Endodermal cell (in vitro differentiated cells): ENCODE measurements around the gene ZNF587B. TPM values are rescaled to one million over a fixed set of nuclear protein-coding genes. Genes with fewer than 3 reads are reported as not detected.

Source experiments
- DNase-seq: peaks from one replicate; pipeline ENCODE4 v3.0.0-alpha.2; 2017
- H3K27ac ChIP-seq: 2 replicates; pipeline ENCODE4 v1.5.1; 2013; ENCODE audit warnings: mild to moderate bottlenecking, low read depth, low read length, moderate library complexity
- H3K27me3 ChIP-seq: 2 replicates; pipeline ENCODE4 v1.6.1; 2013; ENCODE audit warnings: mild to moderate bottlenecking, low read length, moderate library complexity; ENCODE audit not compliant: insufficient read depth, control insufficient read depth, poor library complexity, severe bottlenecking
- H3K36me3 ChIP-seq: 2 replicates; pipeline ENCODE4 v1.7.0; 2013; ENCODE audit warnings: mild to moderate bottlenecking, low read length, moderate library complexity; ENCODE audit not compliant: control insufficient read depth, insufficient read depth
- H3K4me1 ChIP-seq: one replicate; pipeline ENCODE4 v1.7.0; 2013; ENCODE audit warnings: low read length; ENCODE audit not compliant: control insufficient read depth, insufficient read depth
- H3K4me3 ChIP-seq: 2 replicates; pipeline ENCODE4 v1.5.1; 2013; ENCODE audit warnings: mild to moderate bottlenecking, low read length, moderate library complexity
- H3K9ac ChIP-seq: 2 replicates; pipeline ENCODE4 v1.6.1; 2013; ENCODE audit warnings: mild to moderate bottlenecking, low read length, moderate library complexity; ENCODE audit not compliant: poor library complexity, severe bottlenecking; ENCODE audit errors: extremely low read depth
- H3K9me3 ChIP-seq: 2 replicates; pipeline ENCODE4 v1.6.1; 2013; ENCODE audit warnings: mild to moderate bottlenecking, low read length, moderate library complexity; ENCODE audit not compliant: control insufficient read depth
- H3K27ac Mint-ChIP-seq: 2 replicates; pipeline ENCODE4 v1.8.0; 2020; ENCODE audit warnings: mixed read lengths
- H3K27me3 Mint-ChIP-seq: 2 replicates; pipeline ENCODE4 v1.8.0; 2021; ENCODE audit warnings: mild to moderate bottlenecking, mixed read lengths; ENCODE audit not compliant: insufficient read depth
- H3K36me3 Mint-ChIP-seq: 2 replicates; pipeline ENCODE4 v1.8.0; 2020; ENCODE audit warnings: low read depth, mixed read lengths
- H3K4me1 Mint-ChIP-seq: 2 replicates; pipeline ENCODE4 v1.8.0; 2020; ENCODE audit warnings: mixed read lengths
- H3K4me3 Mint-ChIP-seq: 2 replicates; pipeline ENCODE4 v1.8.0; 2020; ENCODE audit warnings: mild to moderate bottlenecking, moderate library complexity, mixed read lengths
- H3K9me3 Mint-ChIP-seq: 2 replicates; pipeline ENCODE4 v1.8.0; 2020; ENCODE audit warnings: mild to moderate bottlenecking, mixed read lengths
- CTCF ChIP-seq: fragments of 200-600 bp; sonication (generic); conservative IDR thresholded peaks from 2 replicates; pipeline ENCODE4 v1.5.0; 2021; ENCODE audit warnings: antibody characterized with exemption, mild to moderate bottlenecking
- WGBS, 2 experiments: methylation state at CpG; one replicate each; pipeline versions ENCODE4 v1.1.5 to v1.1.7; 2013; ENCODE audit warnings: missing lambda C conversion rate in 2 of 2, mixed read lengths in 1 of 2; ENCODE audit not compliant: insufficient coverage in 1 of 2, insufficient read length in 1 of 2; 5-methylcytosine and 5-hydroxymethylcytosine counted together
- long read RNA-seq, 4 experiments: library from polyadenylated mRNA in 2 of 4; library from RNA in 1 of 4; library from capped mRNA in 1 of 4; stranded (forward) in 3 of 4; unstranded in 1 of 4; transcript quantifications; one replicate each; pipeline ENCODE4 v2.0.0, GENCODE V29; 2020 to 2021; ENCODE audit warnings: inconsistent platforms in 1 of 4
- polyA plus RNA-seq, 2 experiments: library from polyadenylated mRNA; stranded (reverse); fragments of 50-300 nt; gene quantifications; one replicate each; pipeline ENCODE4 v1.2.3, GENCODE V29; 2013
- total RNA-seq, 2 donors: library from RNA; stranded (reverse); fragmentation: NEBNext Ultra II Directional in 1 of 2; extraction: Animal tissue kit (Norgen Biotek cat#: 25700) in 1 of 2; gene quantifications; 2 replicates in 1 of 2; 3 replicates in 1 of 2; pipeline ENCODE4 v1.2.1, GENCODE V29; 2021

ZNF587B gene
- 10 to 100 TPM; 37.0 to 39.9 TPM for total RNA-seq
- 9.2 TPM for polyA plus RNA-seq (2013, experiment 1 of 2)
- 8.9 TPM for polyA plus RNA-seq (2013, experiment 2 of 2)
- long read RNA-seq, experiment 1, partial matches to known transcripts = 1 of 1 reads
- long read RNA-seq, experiment 1, other reads (novel, unspliced or antisense) = 0 of 1 reads
- long read RNA-seq, experiment 2, partial matches to known transcripts = 0 of 8 reads
- long read RNA-seq, experiment 2, other reads (novel, unspliced or antisense) = 7 of 8 reads
- long read RNA-seq, experiment 3, partial matches to known transcripts = 0 of 4 reads
- long read RNA-seq, experiment 3, other reads (novel, unspliced or antisense) = 2 of 4 reads
- long read RNA-seq, experiment 4, partial matches to known transcripts = 0 of 1 reads
- long read RNA-seq, experiment 4, other reads (novel, unspliced or antisense) = 0 of 1 reads

- peak; percentile 61 for TF ChIP-seq CTCF
- peak within 1 kb of the TSS; percentile 93 for H3K27ac ChIP-seq
- Mint-ChIP-seq H3K36me3 (peaks cover 44% of the 10 kb centered on the region), H3K27ac (peak within 1 kb of the TSS; percentile 99), H3K4me1 (peaks cover 35% of the 10 kb centered on the region), H3K27me3 (no peaks in the 10 kb centered on the region), H3K9me3 (peaks cover 5% of the 10 kb centered on the region), H3K4me3 (peak within 1 kb of the TSS; percentile 86)
- H3K9me3 ChIP-seq = peaks cover 9% of the 10 kb centered on the region
- H3K4me1 ChIP-seq = no peaks in the 10 kb centered on the region
- H3K36me3 ChIP-seq = peaks cover 32% of the 10 kb centered on the region
- peak; percentile 97 for DNase-seq
- H3K4me3 ChIP-seq = peak within 1 kb of the TSS; percentile 81
- no peaks in the 10 kb centered on the region for H3K27me3 ChIP-seq
- WGBS, 2 experiments = 1 to 3% methylated on average over 6 to 22 of the region's 22 CpGs
- H3K9ac ChIP-seq = peak within 1 kb of the TSS; percentile 92
These were observed at the start of gene ZNF587B for GRCh38 chr19:57830071-57830602. Gene ZNF587B (plus strand): TSS chr19:57830299. CDS start chr19:57830529, 230 bp downstream.

- H3K4me1 ChIP-seq = no peaks in the 10 kb centered on the region
- Mint-ChIP-seq H3K27me3 (no peaks in the 10 kb centered on the region), H3K27ac (no peak overlapping the region), H3K4me1 (no peaks in the 10 kb centered on the region), H3K9me3 (peaks cover 15% of the 10 kb centered on the region), H3K4me3 (no peak overlapping the region), H3K36me3 (peaks cover 64% of the 10 kb centered on the region)
- no peak overlapping the region for H3K9ac ChIP-seq
- no peak overlapping the region for H3K27ac ChIP-seq
- H3K36me3 ChIP-seq = peaks cover 43% of the 10 kb centered on the region
- no peak for DNase-seq
- H3K9me3 ChIP-seq = no peaks in the 10 kb centered on the region
- H3K27me3 ChIP-seq = no peaks in the 10 kb centered on the region
- TF ChIP-seq CTCF = no peak
- 96 to 98% methylated on average over 33 to 38 of the region's 38 CpGs for WGBS, 2 experiments
- no peak overlapping the region for H3K4me3 ChIP-seq
These were observed 43.8 kb upstream of the ZNF587B start for GRCh38 chr19:57786286-57786685.

- Mint-ChIP-seq H3K27ac (no peak overlapping the region), H3K9me3 (peaks cover 8% of the 10 kb centered on the region), H3K36me3 (peaks cover 62% of the 10 kb centered on the region), H3K27me3 (no peaks in the 10 kb centered on the region), H3K4me1 (no peaks in the 10 kb centered on the region), H3K4me3 (no peak overlapping the region)
- H3K9ac ChIP-seq = no peak overlapping the region
- no peak overlapping the region for H3K4me3 ChIP-seq
- 93 to 96% methylated on average over 5 of the region's 5 CpGs for WGBS, 2 experiments
- TF ChIP-seq CTCF = no peak
- no peak overlapping the region for H3K27ac ChIP-seq
- H3K36me3 ChIP-seq = peaks cover 43% of the 10 kb centered on the region
- peak; percentile 57 for DNase-seq
- no peaks in the 10 kb centered on the region for H3K4me1 ChIP-seq
- no peaks in the 10 kb centered on the region for H3K27me3 ChIP-seq
- H3K9me3 ChIP-seq = no peaks in the 10 kb centered on the region
These were observed 43.2 kb upstream of the ZNF587B start for GRCh38 chr19:57786906-57787305.
